OCI-LY7 (cell line): ENCODE results near the gene ITPRIP. TPM values are rescaled to one million over a fixed set of nuclear protein-coding genes. Genes with fewer than 3 reads are reported as not detected.

Experiments used
- BruUV-seq: library from RNA; stranded (reverse); fragments of 400-500 nt; replicated peaks from 2 replicates; lab custom pipeline; 2021; lab: Mats Ljungman, UMichigan
- CTCF ChIA-PET: fragments of 300-600 bp; sonication (Branson Sonifier 250); formaldehyde crosslinking; loops from one replicate; lab custom pipeline; 2022; ENCODE audit warnings: antibody characterized with exemption; ENCODE audit not compliant: unreplicated experiment; lab: Charles Lee
- POLR2A ChIA-PET: fragments of 300-600 bp; sonication (Branson Sonifier 250); formaldehyde crosslinking; loops from one replicate; lab custom pipeline; 2022; ENCODE audit warnings: antibody characterized with exemption; lab: Charles Lee
- DNase-seq: peaks from one replicate; pipeline ENCODE4 v3.0.0-alpha.2; 2015; ENCODE audit warnings: low spot score
- H2AFZ ChIP-seq: fragments of 200-600 bp; sonication (generic), shearing (Covaris generic); 2 replicates; pipeline ENCODE4 v1.6.1; 2014; ENCODE audit warnings: mild to moderate bottlenecking, antibody characterized with exemption, low read length, moderate library complexity
- H3K27ac ChIP-seq: fragments of 200-600 bp; sonication (generic); 2 replicates; pipeline ENCODE4 v1.5.1; 2014; ENCODE audit warnings: mixed run types, low read depth, mild to moderate bottlenecking, moderate library complexity, low read length, inconsistent platforms; ENCODE audit not compliant: poor library complexity, severe bottlenecking
- H3K36me3 ChIP-seq: fragments of 200-600 bp; sonication (generic); 2 replicates; pipeline ENCODE4 v1.6.1; 2014; ENCODE audit warnings: mild to moderate bottlenecking, antibody characterized with exemption, low read length, moderate library complexity, mixed read lengths; ENCODE audit not compliant: insufficient read depth
- H3K4me1 ChIP-seq: fragments of 200-600 bp; sonication (generic); 2 replicates; pipeline ENCODE4 v1.5.1; 2014; ENCODE audit warnings: mild to moderate bottlenecking, low read length; ENCODE audit not compliant: insufficient read depth, poor library complexity, severe bottlenecking
- H3K4me2 ChIP-seq: fragments of 200-600 bp; sonication (generic); 2 replicates; pipeline ENCODE4 v1.6.1; 2014; ENCODE audit warnings: mild to moderate bottlenecking, low read length
- H3K4me3 ChIP-seq: fragments of 200-600 bp; sonication (generic); 2 replicates; pipeline ENCODE4 v1.5.1; 2014; ENCODE audit warnings: mild to moderate bottlenecking, low read depth, low read length; ENCODE audit not compliant: poor library complexity, severe bottlenecking
- H3K79me2 ChIP-seq: fragments of 200-600 bp; sonication (generic); 2 replicates; pipeline ENCODE4 v1.6.1; 2016; ENCODE audit warnings: low read depth, mild to moderate bottlenecking, low read length, moderate library complexity, mixed read lengths; ENCODE audit not compliant: insufficient read depth
- H3K9me2 ChIP-seq: fragments of 200-600 bp; sonication (generic); 2 replicates; pipeline ENCODE4 v1.6.1; 2016; ENCODE audit warnings: mild to moderate bottlenecking, low read length, mixed read lengths; ENCODE audit not compliant: insufficient read depth
- H3K9me3 ChIP-seq: fragments of 200-600 bp; sonication (generic); 2 replicates; pipeline ENCODE4 v1.6.1; 2014; ENCODE audit warnings: mild to moderate bottlenecking, mixed run types, low read length, mixed read lengths
- H4K20me1 ChIP-seq: fragments of 200-600 bp; sonication (generic); 2 replicates; pipeline ENCODE4 v1.6.1; 2014; ENCODE audit warnings: mild to moderate bottlenecking, antibody characterized with exemption, low read length, moderate library complexity, mixed read lengths; ENCODE audit not compliant: insufficient read depth
- EZH2phosphoT487 ChIP-seq: fragments of 200-600 bp; sonication (generic); IDR thresholded peaks from 2 replicates; pipeline ENCODE4 v1.6.1; 2018; ENCODE audit warnings: low read depth, borderline replicate concordance, mild to moderate bottlenecking, mixed run types, antibody characterized with exemption, low read length, moderate library complexity, mixed read lengths
- intact Hi-C: fragments of 100-400 bp; cut with micrococcal nuclease; formaldehyde crosslinking; loops from one replicate; pipeline ENCODE4 v1.10.0; 2022; ENCODE audit not compliant: unreplicated experiment
- microRNA-seq: library from miRNA; unstranded; fragments of <30 nt; microRNA quantifications from one replicate; pipeline ENCODE4 v1.2.0, GENCODE V29; 2022; ENCODE audit warnings: borderline replicate concordance
- small RNA-seq: library from RNA; depleted of rRNA; stranded (forward); fragments of <200 nt; gene quantifications from one replicate; pipeline ENCODE3, GENCODE V24; 2014
- total RNA-seq, 2 experiments: library from RNA; depleted of rRNA in 1 of 2; stranded (reverse); fragments of >200 nt in 1 of 2; shearing (Covaris generic) in 1 of 2; gene quantifications; 2 replicates each; pipeline ENCODE4 v1.2.3, GENCODE V29; 2014 to 2022
- TF ChIP-seq, protein P1 (sequence below): fragments of 200-600 bp; sonication (generic); conservative IDR thresholded peaks from 2 replicates; pipeline ENCODE4 v1.5.1; 2014; ENCODE audit warnings: mild to moderate bottlenecking, antibody characterized with exemption, low read length, moderate library complexity, mixed read lengths

Gene ITPRIP
- total RNA-seq, 2 experiments from 2014 or later: 6.0 to 18.0 TPM

DNA sequence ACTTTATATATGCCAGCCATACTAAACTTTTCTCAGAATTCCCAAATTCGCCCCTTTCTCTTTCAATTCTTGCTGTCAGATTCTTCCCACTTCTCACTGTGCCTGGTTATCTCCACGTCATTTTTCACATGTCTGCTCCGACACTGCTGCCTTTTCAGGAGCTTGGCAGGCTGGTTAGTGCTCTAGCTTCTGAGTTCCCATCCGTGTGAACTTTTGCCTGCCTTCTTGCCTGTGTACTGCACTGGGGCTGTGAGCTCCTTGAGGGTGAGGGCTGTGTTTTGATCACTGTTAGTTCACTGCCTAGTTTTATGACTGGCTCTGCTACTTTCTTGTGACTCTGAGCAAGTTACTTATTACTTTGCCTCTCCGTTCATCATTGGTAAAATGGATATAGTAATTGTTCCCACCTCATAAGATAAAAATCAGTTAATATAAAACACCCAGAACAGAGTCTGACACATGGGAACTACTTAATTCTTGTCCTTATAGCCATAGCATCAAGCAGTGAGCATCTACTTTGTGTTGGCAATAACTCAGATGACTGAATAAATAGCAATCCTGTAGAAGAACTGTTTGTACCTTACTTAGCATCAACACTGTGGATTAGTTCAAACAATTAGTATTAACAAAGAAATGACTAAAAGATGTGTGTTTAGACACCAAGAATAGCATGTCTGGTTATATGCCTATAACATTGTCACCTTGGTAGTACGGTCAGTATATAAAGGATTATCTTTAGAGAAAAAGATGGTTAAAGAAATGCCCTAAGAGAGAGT is 78.1 kb downstream of the ITPRIP start:
- H3K4me2 ChIP-seq: no peak overlapping the region
- BruUV-seq: no TSS peak
- TF ChIP-seq EZH2phosphoT487: no peak
- TF ChIP-seq, protein P1, sequence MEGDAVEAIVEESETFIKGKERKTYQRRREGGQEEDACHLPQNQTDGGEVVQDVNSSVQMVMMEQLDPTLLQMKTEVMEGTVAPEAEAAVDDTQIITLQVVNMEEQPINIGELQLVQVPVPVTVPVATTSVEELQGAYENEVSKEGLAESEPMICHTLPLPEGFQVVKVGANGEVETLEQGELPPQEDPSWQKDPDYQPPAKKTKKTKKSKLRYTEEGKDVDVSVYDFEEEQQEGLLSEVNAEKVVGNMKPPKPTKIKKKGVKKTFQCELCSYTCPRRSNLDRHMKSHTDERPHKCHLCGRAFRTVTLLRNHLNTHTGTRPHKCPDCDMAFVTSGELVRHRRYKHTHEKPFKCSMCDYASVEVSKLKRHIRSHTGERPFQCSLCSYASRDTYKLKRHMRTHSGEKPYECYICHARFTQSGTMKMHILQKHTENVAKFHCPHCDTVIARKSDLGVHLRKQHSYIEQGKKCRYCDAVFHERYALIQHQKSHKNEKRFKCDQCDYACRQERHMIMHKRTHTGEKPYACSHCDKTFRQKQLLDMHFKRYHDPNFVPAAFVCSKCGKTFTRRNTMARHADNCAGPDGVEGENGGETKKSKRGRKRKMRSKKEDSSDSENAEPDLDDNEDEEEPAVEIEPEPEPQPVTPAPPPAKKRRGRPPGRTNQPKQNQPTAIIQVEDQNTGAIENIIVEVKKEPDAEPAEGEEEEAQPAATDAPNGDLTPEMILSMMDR: no peak
- no peak overlapping the region for H3K4me3 ChIP-seq
- peaks cover 7% of the 10 kb centered on the region for H3K4me1 ChIP-seq
- ChIA-PET POLR2A (interaction anchor here (0.6 to 1.3 kb wide), 2 partner anchors 9 to 25 kb away, joined by 3 to 4 read pairs; partner anchors contain the start of gene GSTO2), CTCF (no interaction called here)
- no peak overlapping the region for H3K27ac ChIP-seq
- H2AFZ ChIP-seq: no peak overlapping the region
- H3K9me3 ChIP-seq: no peaks in the 10 kb centered on the region
- H3K79me2 ChIP-seq: peaks cover 46% of the 10 kb centered on the region; the same call in 1 of the 2 replicates
- peaks cover 54% of the 10 kb centered on the region for H3K36me3 ChIP-seq
- no peak for DNase-seq
- no peaks in the 10 kb centered on the region for H3K9me2 ChIP-seq
- H4K20me1 ChIP-seq: peaks cover 21% of the 10 kb centered on the region; the same call in 1 of the 2 replicates
- intact Hi-C loops: no loop called here

Small RNA genes lying within 50 kb of the gene (microRNA-seq; reads per million reads assigned to microRNA genes)
- not detected for gene MIR4482

Small RNA genes lying within 50 kb of the gene (small RNA-seq; reads per million reads assigned to genes)
- gene MIR4482: not detected

Other genes starting within 250 kb of the ITPRIP start
- gene SFR1, start 216.3 kb downstream of the ITPRIP start, total RNA-seq (2014; rRNA removed; shearing (Covaris generic)): 6.9 and 14.8 TPM in 2 replicates
- gene SFR1, start 216.3 kb downstream of the ITPRIP start, total RNA-seq (2022): 13.9 and 18.0 TPM in 2 replicates
- not detected in 2 replicates for gene CFAP43, start 106.1 kb downstream of the ITPRIP start, total RNA-seq (2014; rRNA removed; shearing (Covaris generic))
- not detected in 2 replicates for gene CFAP43, start 106.1 kb downstream of the ITPRIP start, total RNA-seq (2022)
- 21.4 and 27.4 TPM in 2 replicates for gene GSTO1, start 83.6 kb downstream of the ITPRIP start, total RNA-seq (2014; rRNA removed; shearing (Covaris generic))
- gene GSTO1, start 83.6 kb downstream of the ITPRIP start, total RNA-seq (2022): 1.7 and 2.6 TPM in 2 replicates
- 1.6 and 8.2 TPM in 2 replicates for gene GSTO2, start 69.3 kb downstream of the ITPRIP start, total RNA-seq (2014; rRNA removed; shearing (Covaris generic))
- 1.6 and 2.2 TPM in 2 replicates for gene GSTO2, start 69.3 kb downstream of the ITPRIP start, total RNA-seq (2022)
- 0.09 and 0.36 TPM in 2 replicates for gene CFAP58, start 15.4 kb upstream of the ITPRIP start, total RNA-seq (2014; rRNA removed; shearing (Covaris generic))
- gene CFAP58, start 15.4 kb upstream of the ITPRIP start, total RNA-seq (2022): 1.5 and 2.0 TPM in 2 replicates